Activated CD8-positive, alpha-beta memory T cell treated with anti-CD3 and anti-CD28 coated beads for 48 hours (primary cell): ENCODE results near the gene FES.
"Not testable (repeated sequence)": the region's sequence is repeated elsewhere in the genome, so short reads cannot be mapped to it uniquely, and the experiment has no call there.

Experiments
- DNase-seq, 3 experiments: peaks; one replicate each; pipeline ENCODE4 v3.0.0-alpha.2; 2020; ENCODE audit warnings: low read depth in 2 of 3, low spot score in 2 of 3

FES gene

GRCh38 chr15:90928106-90928505, 43.8 kb downstream of the FES start:
- not testable (repeated sequence) for DNase-seq

GRCh38 chr15:90929246-90930019, 45.1 kb downstream of the FES start:
- no peak for DNase-seq

GRCh38 chr15:90930861-90931574, 46.7 kb downstream of the FES start:
- DNase-seq: no peak

GRCh38 chr15:90931575-90931827, 47.2 kb downstream of the FES start:
- DNase-seq: no peak

- DNase-seq: peak; percentile 73 to 95 (median 90)
Measured at GRCh38 chr15:90931828-90932659, 47.7 kb downstream of the FES start, which contains the start of gene HDDC3. TSS of gene HDDC3 (minus strand) at chr15:90932549. CDS start at chr15:90932540, 9 bp downstream.

- DNase-seq: no peak
Measured at GRCh38 chr15:90932660-90932991, 48.3 kb downstream of the FES start.

GRCh38 chr15:90933301-90933700, 49.0 kb downstream of the FES start:
- DNase-seq: no peak

GRCh38 chr15:90934256-90934948, 50.1 kb downstream of the FES start:
- peak; percentile 63 to 74 (median 73) for DNase-seq

- peak; percentile 88 to 94 (median 91) for DNase-seq
Measured at GRCh38 chr15:90934949-90935751, 50.8 kb downstream of the FES start, which contains the start of gene UNC45A. TSS of gene UNC45A (plus strand) at chr15:90935285. CDS start at chr15:90935325, 40 bp downstream.

GRCh38 chr15:90936823-90937222, 52.5 kb downstream of the FES start:
- DNase-seq: no peak

- no peak for DNase-seq
Measured at GRCh38 chr15:90938261-90938660, 54.0 kb downstream of the FES start.

GRCh38 chr15:90939756-90940155, 55.5 kb downstream of the FES start:
- DNase-seq: no peak

- DNase-seq: no peak
Measured at GRCh38 chr15:90941038-90941437, 56.7 kb downstream of the FES start.

- DNase-seq: no peak
Measured at GRCh38 chr15:90942354-90943120, 58.2 kb downstream of the FES start.

GRCh38 chr15:90945091-90945490, 60.8 kb downstream of the FES start:
- DNase-seq: no peak
